Measurements from ENCODE around the gene FDCSP. TPM values are rescaled to one million over a fixed set of nuclear protein-coding genes. Genes with fewer than 3 reads are reported as not detected.
A peak's percentile ranks its signal among the peaks of the same experiment; 100 is the strongest.

FDCSP gene
- total RNA-seq, 3 donors from 2014 or later (not counting 1 experiment from before 2014, with no cell fraction given) = not detected

- ATAC-seq = no peak
- no peaks in the 10 kb centered on the region for H3K4me1 ChIP-seq (ENCODE audit: control insufficient read depth, insufficient read depth, low read length)
- Mint-ChIP-seq H3K27ac (no peak overlapping the region), H3K9me3 (peaks cover 0 to 4% of the 10 kb centered on the region in 2 donors), H3K4me1 (no peaks in the 10 kb centered on the region), H3K27me3 (ENCODE audit: low read depth in 2 of 2) (no peaks in the 10 kb centered on the region), H3K36me3 (no peaks in the 10 kb centered on the region), H3K4me3 (no peak overlapping the region)
- TF ChIP-seq CTCF (IDR thresholded peaks at IDR 0.05) = no peak
- no peaks in the 10 kb centered on the region for H3K9me3 ChIP-seq (ENCODE audit: control insufficient read depth, insufficient read depth, low read length)
- intact Hi-C loops (cut with micrococcal nuclease) = no loop called here
- H3K27ac ChIP-seq (ENCODE audit: low read length) = no peak overlapping the region
- H3K27me3 ChIP-seq (ENCODE audit: control insufficient read depth, insufficient read depth, low read length) = no peaks in the 10 kb centered on the region
- no peak for DNase-seq
- no CpG with 5 or more reads among the region's 1 CpG for WGBS (ENCODE audit: insufficient coverage)
- H3K4me3 ChIP-seq (ENCODE audit: low read length) = no peak overlapping the region
- H3K36me3 ChIP-seq (ENCODE audit: control insufficient read depth, insufficient read depth, low read length) = no peaks in the 10 kb centered on the region
Measured at GRCh38 chr4:70181864-70182263, 44.1 kb upstream of the FDCSP start.

GRCh38 chr4:70182517-70183167 lies 43.3 kb upstream of the FDCSP start:
- no peaks in the 10 kb centered on the region for H3K36me3 Mint-ChIP-seq
- no peak overlapping the region for H3K27ac Mint-ChIP-seq
- no peaks in the 10 kb centered on the region for H3K4me1 Mint-ChIP-seq
- no peaks in the 10 kb centered on the region for H3K27me3 Mint-ChIP-seq (ENCODE audit: low read depth in 2 of 2)
- Histone ChIP-seq H3K27ac (ENCODE audit: low read length) (no peak overlapping the region), H3K4me3 (ENCODE audit: low read length) (no peak overlapping the region), H3K4me1 (ENCODE audit: control insufficient read depth, insufficient read depth, low read length) (no peaks in the 10 kb centered on the region), H3K9me3 (ENCODE audit: control insufficient read depth, insufficient read depth, low read length) (no peaks in the 10 kb centered on the region), H3K27me3 (ENCODE audit: control insufficient read depth, insufficient read depth, low read length) (no peaks in the 10 kb centered on the region), H3K36me3 (ENCODE audit: control insufficient read depth, insufficient read depth, low read length) (no peaks in the 10 kb centered on the region)
- no peak overlapping the region for H3K4me3 Mint-ChIP-seq
- no peak for DNase-seq
- WGBS (ENCODE audit: insufficient coverage) = 77% methylated on average over 2 of the region's 2 CpGs
- ATAC-seq = no peak
- no peak for TF ChIP-seq CTCF (IDR thresholded peaks at IDR 0.05)
- H3K9me3 Mint-ChIP-seq = peaks cover 0 to 4% of the 10 kb centered on the region in 2 donors
- intact Hi-C loops (cut with micrococcal nuclease) = no loop called here

- WGBS (ENCODE audit: insufficient coverage) = 27% methylated on average over 4 of the region's 6 CpGs
- H3K4me3 ChIP-seq (ENCODE audit: low read length) = no peak overlapping the region
- no peaks in the 10 kb centered on the region for H3K4me1 ChIP-seq (ENCODE audit: control insufficient read depth, insufficient read depth, low read length)
- no peaks in the 10 kb centered on the region for H3K27me3 ChIP-seq (ENCODE audit: control insufficient read depth, insufficient read depth, low read length)
- no peaks in the 10 kb centered on the region for H3K36me3 ChIP-seq (ENCODE audit: control insufficient read depth, insufficient read depth, low read length)
- TF ChIP-seq CTCF (IDR thresholded peaks at IDR 0.05) = no peak
- intact Hi-C loops (cut with micrococcal nuclease) = no loop called here
- no peaks in the 10 kb centered on the region for H3K9me3 ChIP-seq (ENCODE audit: control insufficient read depth, insufficient read depth, low read length)
- no peak for ATAC-seq
- Mint-ChIP-seq H3K27ac (no peak overlapping the region), H3K4me1 (no peaks in the 10 kb centered on the region), H3K9me3 (peaks cover 0 to 4% of the 10 kb centered on the region in 2 donors), H3K4me3 (no peak overlapping the region), H3K27me3 (ENCODE audit: low read depth in 2 of 2) (no peaks in the 10 kb centered on the region), H3K36me3 (no peaks in the 10 kb centered on the region)
- DNase-seq = peak in 1 of 2 donors; percentile 28
- no peak overlapping the region for H3K27ac ChIP-seq (ENCODE audit: low read length)
Measured at GRCh38 chr4:70183168-70183939, 42.6 kb upstream of the FDCSP start.
